GM12878 (cell line): Measurements from ENCODE around the gene CCDC9B. TPM values are rescaled to one million over a fixed set of nuclear protein-coding genes. Genes with fewer than 3 reads are reported as not detected.

Source experiments
- ATAC-seq: fragments of 200-7000 bp; cut with Tn5 transposase; 3 replicates; pipeline ENCODE4 v1.9.1; 2020; ENCODE audit warnings: mild to moderate bottlenecking, moderate library complexity
- BruUV-seq: library from RNA; stranded (reverse); fragments of 400-500 nt; replicated peaks from 2 replicates; lab custom pipeline; 2021; lab: Mats Ljungman, UMichigan
- CTCF ChIA-PET: fragments of 300-600 bp; sonication (Branson Sonifier 250); formaldehyde crosslinking; extraction: SDS; loops from one replicate; lab custom pipeline; 2021; ENCODE audit warnings: inconsistent platforms; lab: Yijun Ruan, JAX
- POLR2A ChIA-PET: fragments of 350-600 bp; formaldehyde crosslinking; extraction: SDS; loops from one replicate; lab custom pipeline; 2021; ENCODE audit warnings: inconsistent platforms; lab: Charles Lee
- RAD21 ChIA-PET: fragments of 300-600 bp; sonication (Branson Sonifier 250); formaldehyde crosslinking; loops from one replicate; lab custom pipeline; 2023; ENCODE audit warnings: antibody characterized with exemption; ENCODE audit not compliant: unreplicated experiment; lab: Charles Lee
- SMC1A ChIA-PET: fragments of 300-600 bp; sonication (Branson Sonifier 250); formaldehyde crosslinking; loops from one replicate; lab custom pipeline; 2023; ENCODE audit not compliant: unreplicated experiment, uncharacterized antibody; lab: Charles Lee
- DNase-seq: peaks from one replicate; pipeline ENCODE4 v3.0.0-alpha.2; 2011; ENCODE audit warnings: low read depth, low spot score
- FAIRE-seq: peaks from 3 replicates; lab custom pipeline; 2011; peaks lifted over from hg19 to GRCh38; lab: Jason Lieb, UNC
- H2AFZ ChIP-seq: 2 replicates; pipeline ENCODE4 v1.6.0; 2011; ENCODE audit warnings: low read depth, low read length, control low read depth; ENCODE audit not compliant: control insufficient read depth
- H3K27ac ChIP-seq: 2 replicates; pipeline ENCODE4 v1.5.1; 2011; ENCODE audit warnings: control low read depth; ENCODE audit not compliant: control insufficient read depth, insufficient read depth
- H3K27me3 ChIP-seq, 2 experiments: replicated peaks in 1 of 2; 2 replicates each; pipeline versions ENCODE4 v1.6.0 to v1.6.1; 2011; ENCODE audit warnings: low read length in 1 of 2; ENCODE audit not compliant: control insufficient read depth in 2 of 2, insufficient read depth in 2 of 2
- H3K36me3 ChIP-seq, 2 experiments: 2 replicates each; pipeline ENCODE4 v1.5.1; 2011; ENCODE audit warnings: low read length in 1 of 2; ENCODE audit not compliant: control insufficient read depth in 2 of 2, insufficient read depth in 2 of 2
- H3K4me1 ChIP-seq: 2 replicates; pipeline ENCODE4 v1.6.1; 2011; ENCODE audit warnings: mild to moderate bottlenecking, low read length, moderate library complexity, mixed read lengths; ENCODE audit not compliant: control insufficient read depth, insufficient read depth
- H3K4me2 ChIP-seq: 2 replicates; pipeline ENCODE4 v1.6.0; 2011; ENCODE audit warnings: control low read depth; ENCODE audit not compliant: control insufficient read depth, insufficient read depth
- H3K4me3 ChIP-seq: fragments of 200-600 bp; sonication (generic); 2 replicates; pipeline ENCODE4 v1.5.1; 2016
- H3K79me2 ChIP-seq: 2 replicates; pipeline ENCODE4 v1.6.0; 2011; ENCODE audit warnings: low read length; ENCODE audit not compliant: control insufficient read depth, insufficient read depth
- H3K9ac ChIP-seq: 2 replicates; pipeline ENCODE4 v1.8.0; 2011; ENCODE audit warnings: low read length, control low read depth, mixed read lengths; ENCODE audit not compliant: control insufficient read depth, insufficient read depth
- H3K9me3 ChIP-seq: replicated peaks from 3 replicates; pipeline ENCODE4 v1.5.1; 2011; ENCODE audit warnings: mild to moderate bottlenecking, low read length; ENCODE audit not compliant: control insufficient read depth, insufficient read depth
- H4K20me1 ChIP-seq: 2 replicates; pipeline ENCODE4 v1.6.0; 2011; ENCODE audit not compliant: control insufficient read depth, insufficient read depth
- BCLAF1 ChIP-seq: fragments of 450-650 bp; IDR thresholded peaks from 2 replicates; pipeline ENCODE4 v1.6.1; 2017; ENCODE audit warnings: antibody characterized with exemption, mild to moderate bottlenecking, moderate library complexity
- FOXK2 ChIP-seq: fragments of 450-650 bp; IDR thresholded peaks from 2 replicates; pipeline ENCODE4 v1.6.1; 2017; ENCODE audit warnings: mild to moderate bottlenecking, moderate library complexity
- GATAD2B ChIP-seq: fragments of 450-650 bp; conservative IDR thresholded peaks from 2 replicates; pipeline ENCODE4 v1.6.1; 2017; ENCODE audit warnings: low read depth, mild to moderate bottlenecking, moderate library complexity
- NKRF ChIP-seq: fragments of 450-650 bp; conservative IDR thresholded peaks from 2 replicates; pipeline ENCODE4 v1.6.1; 2017; ENCODE audit warnings: mild to moderate bottlenecking, moderate library complexity
- PBX3 ChIP-seq: IDR thresholded peaks from 2 replicates; pipeline ENCODE4 v1.6.1; 2011; ENCODE audit warnings: mild to moderate bottlenecking, low read depth, low read length, moderate library complexity; ENCODE audit not compliant: insufficient replicate concordance
- PRDM15 ChIP-seq: fragments of 450-650 bp; formaldehyde crosslinking; IDR thresholded peaks from 2 replicates; pipeline ENCODE4 v1.4.0; 2020; ENCODE audit warnings: mild to moderate bottlenecking, moderate library complexity
- ZNF274 ChIP-seq: IDR thresholded peaks from one replicate; pipeline ENCODE4 v1.8.0; 2011; ENCODE audit not compliant: insufficient read length, insufficient read depth
- ZZZ3 ChIP-seq: IDR thresholded peaks from 2 replicates; pipeline ENCODE4 v1.6.1; 2011; ENCODE audit warnings: low read depth; ENCODE audit not compliant: control insufficient read depth, insufficient read length
- WGBS: methylation state at CpG from one replicate; pipeline ENCODE4 v1.1.6; 2016; ENCODE audit warnings: low lambda C conversion rate; ENCODE audit not compliant: insufficient replicate concordance, insufficient coverage; ENCODE audit errors: missing lambda C conversion rate; 5-methylcytosine and 5-hydroxymethylcytosine counted together
- in situ Hi-C: fragments of 300-500 bp; cut with MboI; formaldehyde crosslinking; loops from 9 replicates; pipeline ENCODE4 v1.14.3; 2018; ENCODE audit warnings: mixed read lengths
- intact Hi-C: fragments of 100-400 bp; cut with micrococcal nuclease; formaldehyde crosslinking; loops from one replicate; pipeline ENCODE4 v1.14.2; 2022; ENCODE audit not compliant: unreplicated experiment
- polyA plus RNA-seq, 11 experiments: library from polyadenylated mRNA; depleted of rRNA in 4 of 11; unstranded in 6 of 11; stranded (reverse) in 5 of 11; fragments of >200 nt; fragmentation: Nextera tagmentation in 4 of 11; fragmentation: Illumina TruSeq in 1 of 11; extraction: Ambion mirVana in 4 of 11; extraction: Trizol in 1 of 11; gene quantifications; 1 replicate in 1 of 11; 2 replicates in 10 of 11; pipeline versions ENCODE4 v1.2.1 to v1.2.3, GENCODE V29; 2011 to 2016; ENCODE audit warnings: inconsistent platforms in 2 of 11, missing spikeins in 2 of 11, low read depth in 1 of 11
- total RNA-seq, 4 experiments: library from RNA; depleted of rRNA in 3 of 4; stranded (reverse); fragments of >200 nt in 3 of 4; fragmentation: Illumina TruSeq in 1 of 4; extraction: Trizol in 1 of 4; gene quantifications; 2 replicates each; pipeline versions ENCODE4 v1.2.1 to v1.2.3, GENCODE V29; 2013 to 2021

The CCDC9B gene
- total and polyA plus RNA-seq, 10 of the 15 experiments (the other 5 are each of a cell fraction or from before 2014, with no cell fraction given), result 0.01 to 0.08 (median 0.03) TPM; not detected in 6

GRCh38 chr15:40286061-40286532 is 54.6 kb downstream of the CCDC9B start (continued):
- no peak for TF ChIP-seq PRDM15 (CRISPR knock-in tag)
- no peak for TF ChIP-seq ZNF274
- TF ChIP-seq, all 136 proteins: peak for 0

- BruUV-seq, result no TSS peak
- POLR2A ChIA-PET, result no interaction called here
- SMC1A ChIA-PET, result no interaction called here
- no peak overlapping the region for H3K9ac ChIP-seq
- no peak overlapping the region for H2AFZ ChIP-seq
- no peaks in the 10 kb centered on the region; the same call in 1 of the 2 replicates for H4K20me1 ChIP-seq
- in situ Hi-C loops (no loop called here), intact Hi-C loops (no loop called here)
- no peaks in the 10 kb centered on the region for H3K36me3 ChIP-seq
- peaks cover 5% of the 10 kb centered on the region; the same call in 1 of the 2 replicates for H3K4me1 ChIP-seq
- peaks cover 4 to 15% of the 10 kb centered on the region in 2 experiments for H3K27me3 ChIP-seq
- RAD21 ChIA-PET, result interaction anchor here (1.0 kb wide), 1 partner anchor 27 kb away, joined by 3 read pairs; no protein-coding TSS in a partner anchor
- no peak overlapping the region for H3K4me2 ChIP-seq
- FAIRE-seq (no peak), ATAC-seq (no peak), DNase-seq (no peak)
- CTCF ChIA-PET, result interaction anchor here (0.8 to 1.8 kb wide), 8 partner anchors 11 to 240 kb away, joined by 3 to 9 read pairs (median 3); no protein-coding TSS in a partner anchor
- H3K4me3 ChIP-seq, result no peak overlapping the region
- WGBS, result 5% methylated on average over 1 of the region's 1 CpG
- no peaks in the 10 kb centered on the region for H3K79me2 ChIP-seq
- no peak for TF ChIP-seq GATAD2B
- no peak for TF ChIP-seq BCLAF1
- TF ChIP-seq FOXK2, result no peak
- TF ChIP-seq NKRF, result no peak
- TF ChIP-seq ZZZ3, result no peak
- no peak for TF ChIP-seq PBX3
- no peak overlapping the region for H3K27ac ChIP-seq
- H3K9me3 ChIP-seq, result no peaks in the 10 kb centered on the region; the same call in 2 of the 3 replicates
Observed at GRCh38 chr15:40285554-40286011, 55.2 kb downstream of the CCDC9B start.
